Measurements from ENCODE around the gene RABGGTA. TPM values are rescaled to one million over a fixed set of nuclear protein-coding genes. Genes with fewer than 3 reads are reported as not detected.
"Not testable (repeated sequence)": the region's sequence is repeated elsewhere in the genome, so short reads cannot be mapped to it uniquely, and the experiment has no call there.

RABGGTA gene
- polyA plus RNA-seq, 10 donors = 10.0 to 20.1 (median 13.3) TPM

- peak in 1 of 3 donors; percentile 14 for DNase-seq
Measured at GRCh38 chr14:24243336-24243836, 28.0 kb downstream of the RABGGTA start.

- peak in 2 of 3 donors; percentile 6 to 96 for DNase-seq
Measured at GRCh38 chr14:24241829-24242443, 29.5 kb downstream of the RABGGTA start.

DNA sequence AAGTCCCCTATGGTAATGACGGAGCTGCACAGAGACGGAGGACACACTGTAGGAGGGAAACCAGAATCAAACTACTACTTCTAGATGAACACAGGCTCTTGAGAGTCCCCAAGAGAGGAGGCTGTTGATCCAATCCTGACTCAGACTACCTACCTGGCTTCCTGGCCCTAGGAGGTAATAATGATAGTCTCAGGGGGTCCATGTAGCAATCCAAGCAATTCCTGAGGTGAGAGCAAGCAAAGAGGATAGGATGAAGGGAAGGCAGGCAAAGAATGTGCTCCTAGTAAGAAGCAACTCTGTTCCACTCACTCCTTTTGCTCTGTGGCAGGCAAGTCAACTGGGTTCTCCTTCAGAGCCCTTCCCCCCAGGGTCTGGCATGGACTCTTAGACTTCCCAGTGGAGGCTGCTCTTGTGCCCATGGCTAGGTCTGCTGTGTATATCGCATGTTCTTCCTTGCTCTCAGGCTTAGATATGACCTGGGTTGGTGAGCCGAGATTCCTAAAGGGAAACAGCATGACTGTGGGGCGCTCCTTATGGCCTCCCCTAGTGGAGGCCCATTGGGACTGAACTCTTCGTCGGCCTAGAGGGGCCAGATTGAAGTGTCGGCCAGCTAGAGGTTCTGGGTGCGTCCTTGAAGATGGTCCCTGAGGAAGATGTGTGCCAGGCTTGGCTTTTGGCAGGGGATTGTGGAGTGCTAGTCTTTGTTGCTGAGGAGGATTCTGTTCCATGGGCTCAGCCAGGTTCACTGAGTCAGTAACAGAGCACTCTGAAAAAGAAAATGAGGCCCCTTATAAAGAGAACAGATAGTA, 31.1 kb downstream of the RABGGTA start:
- no peak for DNase-seq

GRCh38 chr14:24238527-24239037, 32.8 kb downstream of the RABGGTA start:
- no peak for DNase-seq

GRCh38 chr14:24238123-24238522, 33.3 kb downstream of the RABGGTA start:
- no peak for DNase-seq

GRCh38 chr14:24237463-24237955, 33.9 kb downstream of the RABGGTA start:
- DNase-seq = no peak

DNA sequence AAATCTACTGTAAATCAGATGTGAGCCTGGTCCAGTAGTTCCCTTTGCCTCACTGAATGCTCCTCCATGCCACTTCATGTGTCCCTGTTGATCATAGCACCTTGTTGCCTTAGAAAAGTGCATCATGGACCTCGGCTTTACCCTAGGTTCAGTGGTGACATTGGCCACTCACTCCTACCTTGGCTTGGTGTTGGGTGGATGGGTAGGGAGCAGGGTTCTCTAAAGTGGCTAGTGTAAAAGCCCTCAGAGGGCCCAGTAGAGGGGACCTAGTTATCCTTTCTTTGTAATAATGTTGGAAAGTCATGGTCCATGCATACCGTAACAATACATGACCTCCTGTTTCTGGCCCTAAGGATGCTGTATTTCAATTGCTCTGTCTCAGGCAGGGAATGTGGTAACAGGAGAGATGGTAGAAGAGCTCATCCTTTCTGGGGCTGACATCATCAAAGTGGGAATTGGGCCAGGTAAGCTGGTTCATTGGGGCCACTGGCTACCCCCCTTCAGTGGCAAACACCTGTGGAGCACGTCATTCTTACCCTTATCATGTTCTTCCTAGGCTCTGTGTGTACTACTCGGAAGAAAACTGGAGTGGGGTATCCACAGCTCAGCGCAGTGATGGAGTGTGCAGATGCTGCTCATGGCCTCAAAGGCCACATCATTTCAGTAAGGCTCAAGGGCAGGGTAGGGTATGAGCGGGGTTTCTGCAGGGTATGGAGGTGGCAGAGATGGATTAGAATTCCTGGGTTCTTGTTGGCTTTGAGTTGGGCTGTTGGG, 34.5 kb downstream of the RABGGTA start:
- no peak for DNase-seq

GRCh38 chr14:24235804-24236688, 35.4 kb downstream of the RABGGTA start:
- DNase-seq = no peak

DNA sequence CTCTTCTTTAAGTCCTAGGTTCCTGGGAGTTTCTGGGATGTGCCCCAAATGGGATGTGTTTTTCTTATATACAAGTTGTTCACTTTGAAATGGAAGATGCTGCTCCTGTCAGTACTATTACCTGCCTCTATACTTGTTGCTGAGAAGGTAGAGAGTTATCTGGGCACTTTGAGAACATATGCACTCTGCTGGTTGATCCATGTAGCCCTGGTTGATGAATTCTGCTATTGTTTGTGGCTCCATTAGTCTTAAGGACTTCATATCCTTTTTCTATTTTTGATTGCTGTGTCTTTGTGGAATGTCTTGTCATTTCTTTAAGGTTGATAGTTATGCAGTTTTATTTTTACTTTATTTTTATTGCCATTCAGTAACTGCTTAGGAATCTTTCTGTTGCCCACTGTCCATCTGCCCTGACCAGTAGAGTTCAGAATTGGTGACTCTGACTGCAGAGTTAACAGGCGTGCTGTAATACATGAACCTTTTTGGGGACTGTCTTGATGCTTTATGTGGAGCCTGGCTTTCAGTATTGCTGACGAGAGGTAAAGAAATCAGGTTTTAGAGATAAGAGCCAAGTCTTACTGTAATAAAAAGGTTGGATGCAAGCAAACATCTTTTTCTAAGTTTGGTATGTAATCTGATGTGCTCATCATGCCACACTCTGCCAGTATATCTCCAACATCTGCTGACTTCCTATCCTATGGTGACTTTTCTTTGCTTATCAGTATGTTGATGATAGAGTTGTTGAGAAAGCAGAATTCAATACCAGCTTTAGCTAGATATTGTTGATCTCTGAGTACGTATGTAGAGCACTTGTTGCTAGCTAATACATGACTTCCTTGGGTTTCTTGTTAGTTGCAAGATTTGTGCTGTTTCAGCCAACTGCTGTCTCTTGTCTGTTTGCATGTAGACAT, 37.0 kb downstream of the RABGGTA start:
- no peak for DNase-seq

DNA sequence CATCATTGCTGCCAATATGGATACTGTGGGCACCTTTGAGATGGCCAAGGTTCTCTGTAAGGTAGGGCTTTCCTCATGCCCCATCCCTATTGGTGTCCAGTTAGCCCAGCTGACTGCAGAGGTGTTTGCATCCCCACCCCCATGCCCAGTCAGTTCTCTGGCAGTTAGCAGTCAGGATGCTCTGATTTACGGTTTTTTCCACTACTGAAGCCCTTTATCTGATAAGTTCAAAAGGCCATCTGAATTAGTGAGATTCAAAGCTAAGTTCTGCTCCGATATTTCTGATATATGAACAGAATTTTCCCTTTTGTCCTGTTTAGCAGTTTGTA, 37.9 kb downstream of the RABGGTA start:
- DNase-seq = no peak

GRCh38 chr14:24232645-24233537, 38.5 kb downstream of the RABGGTA start, which contains the start of gene GMPR2:
TSS of gene GMPR2 (plus strand) at chr14:24232929. CDS start at chr14:24233254, 325 bp downstream.
- DNase-seq = no peak

DNA sequence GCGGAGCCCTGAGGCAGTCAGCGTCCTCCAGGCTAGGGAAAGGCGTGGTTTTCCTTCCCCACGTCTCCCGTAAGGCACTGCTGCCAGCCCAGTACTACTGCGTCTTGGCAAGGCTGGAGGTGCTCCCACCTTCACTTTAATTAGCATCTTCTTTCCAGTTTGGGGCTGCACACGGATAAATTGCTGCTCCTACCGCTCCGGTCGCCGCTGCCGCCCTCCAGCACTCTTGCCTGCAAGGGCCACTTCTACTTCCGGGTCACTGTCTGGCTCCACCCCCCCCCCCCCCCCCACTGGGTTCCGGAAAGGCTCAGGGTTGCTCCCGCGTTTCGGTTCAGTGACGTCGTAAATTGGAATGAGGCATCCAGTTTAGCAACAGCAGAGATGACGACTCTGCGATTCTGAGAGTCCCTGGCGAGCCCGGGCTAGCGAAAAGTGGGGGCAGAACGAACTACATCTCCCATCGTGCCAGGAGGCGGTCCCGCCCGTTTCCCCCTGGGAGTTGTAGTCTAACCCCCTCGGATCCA, 39.2 kb downstream of the RABGGTA start, which contains the start of gene NEDD8:
Gene NEDD8, minus strand, starts transcription at position 247 of the 524 bp plus-strand sequence. Its CDS starts 100 bp downstream, at position 147.
- peak; percentile 91 to 97 (median 96) for DNase-seq

- peak in 1 of 3 donors; percentile 19 for DNase-seq
Measured at GRCh38 chr14:24231263-24232120, 39.9 kb downstream of the RABGGTA start.

DNA sequence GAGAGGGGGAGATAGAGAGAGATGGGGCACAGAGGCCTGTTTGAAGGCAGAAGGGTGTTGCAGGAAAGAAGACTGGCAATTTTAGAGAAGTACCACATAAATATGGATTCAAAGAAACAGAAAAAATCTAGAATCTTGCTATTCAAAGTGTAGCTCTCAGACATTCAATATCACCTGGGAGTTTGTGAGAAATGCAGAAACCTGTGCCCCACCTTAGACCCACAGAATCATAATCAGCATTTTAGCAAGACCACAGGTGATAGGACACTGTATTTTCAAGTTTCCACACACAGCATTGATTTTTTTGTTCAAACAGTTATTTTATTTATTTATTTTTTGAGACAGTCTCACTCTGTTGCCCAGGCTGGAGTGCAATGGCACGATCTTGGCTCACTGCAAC, 42.5 kb downstream of the RABGGTA start:
- DNase-seq = no peak

DNA sequence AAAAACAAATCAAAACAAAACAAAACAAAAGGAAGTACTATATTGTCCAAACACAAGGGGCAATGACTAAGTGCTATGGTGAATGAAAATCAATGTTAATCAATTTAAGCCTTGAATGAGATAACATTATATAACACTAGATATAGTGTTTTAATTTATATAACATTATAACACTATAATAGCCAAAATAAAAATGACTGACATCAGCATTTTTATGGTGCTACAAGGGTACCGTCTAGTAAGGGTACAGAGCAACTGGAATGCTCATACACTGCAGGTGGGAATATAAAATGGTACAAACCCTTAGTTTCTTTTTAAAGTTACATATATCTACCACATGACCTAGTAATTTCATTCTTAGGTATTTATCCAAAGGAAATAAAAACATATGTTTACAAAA, 44.9 kb downstream of the RABGGTA start:
- no peak for DNase-seq

GRCh38 chr14:24224618-24225071, 46.8 kb downstream of the RABGGTA start:
- peak in 1 of 3 donors; percentile 77 for DNase-seq

DNA sequence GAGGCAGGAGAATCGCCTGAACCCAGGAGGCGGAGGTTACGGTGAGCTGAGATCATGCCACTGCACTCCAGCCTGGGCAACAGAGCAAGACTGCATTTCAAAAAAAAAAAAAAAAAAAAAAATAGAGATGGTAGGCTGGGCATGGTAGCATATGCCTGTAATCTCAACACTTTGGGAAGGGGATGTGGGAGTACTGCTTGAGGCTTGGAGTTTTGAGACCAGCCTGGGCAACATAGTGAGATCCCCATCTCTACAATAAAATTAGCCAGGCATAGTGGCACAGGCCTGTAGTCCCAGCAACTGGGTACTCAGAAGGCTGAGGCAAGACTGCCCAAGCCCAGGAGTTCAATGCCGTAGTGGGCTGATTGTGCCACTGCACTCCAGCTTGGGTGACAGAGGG, 48.4 kb downstream of the RABGGTA start:
- DNase-seq = not testable (repeated sequence)

Measured in muscle of back (tissue), 11 donors.